Endometrial microvascular endothelial cells (primary cell): ENCODE results near the gene NPEPL1. TPM values are rescaled to one million over a fixed set of nuclear protein-coding genes. Genes with fewer than 3 reads are reported as not detected.

Source experiments
- total RNA-seq: library from RNA; depleted of rRNA; stranded (reverse); fragments of >200 nt; gene quantifications from one replicate; pipeline ENCODE4 v1.2.3, GENCODE V29; 2015; ENCODE audit errors: inconsistent ontology term

Gene NPEPL1
- total RNA-seq, 1 donor from 2014 or later = 19.4 TPM

Other genes with a start within 250 kb of the NPEPL1 start
- 1.1 TPM for gene APCDD1L, start 177.4 kb upstream of the NPEPL1 start, total RNA-seq
- gene STX16, start 41.5 kb upstream of the NPEPL1 start, total RNA-seq = 23.4 TPM
- not detected for gene GNAS-AS1, start 158.1 kb downstream of the NPEPL1 start, total RNA-seq
- gene GNAS, start 159.9 kb downstream of the NPEPL1 start, total RNA-seq = 536 TPM